Erythroblast (primary cell): ENCODE measurements around the gene MUC20.

Source experiments
- GATA1 ChIP-seq: IDR thresholded peaks from 2 replicates; pipeline ENCODE4 v1.6.1; 2011; ENCODE audit warnings: low read depth, mild to moderate bottlenecking, control low read depth, low read length, moderate library complexity
- POLR2A ChIP-seq: IDR thresholded peaks from 2 replicates; pipeline ENCODE4 v1.6.1; 2011; ENCODE audit warnings: mild to moderate bottlenecking, low read length

GRCh38 chr3:195748661-195749060 is 27.9 kb downstream of the MUC20 start:
- TF ChIP-seq POLR2A (no peak), GATA1 (no peak)
